Fibroblast of lung (primary cell): Measurements from ENCODE around the gene RBM33.

Source experiments
- EZH2 ChIP-seq: IDR thresholded peaks from 2 replicates; pipeline ENCODE4 v1.5.1; 2012; ENCODE audit warnings: low read length, control low read depth, mild to moderate bottlenecking; ENCODE audit errors: missing control alignments
- TF ChIP-seq, protein P1 (sequence below), 2 donors: IDR thresholded peaks in 1 of 2; conservative IDR thresholded peaks in 1 of 2; 1 replicate in 1 of 2; 2 replicates in 1 of 2; pipeline ENCODE4 v1.5.1; 2011 to 2012; ENCODE audit warnings: low read length in 2 of 2, control low read depth in 1 of 2, inconsistent platforms in 1 of 2, low read depth in 1 of 2, mild to moderate bottlenecking in 1 of 2

DNA sequence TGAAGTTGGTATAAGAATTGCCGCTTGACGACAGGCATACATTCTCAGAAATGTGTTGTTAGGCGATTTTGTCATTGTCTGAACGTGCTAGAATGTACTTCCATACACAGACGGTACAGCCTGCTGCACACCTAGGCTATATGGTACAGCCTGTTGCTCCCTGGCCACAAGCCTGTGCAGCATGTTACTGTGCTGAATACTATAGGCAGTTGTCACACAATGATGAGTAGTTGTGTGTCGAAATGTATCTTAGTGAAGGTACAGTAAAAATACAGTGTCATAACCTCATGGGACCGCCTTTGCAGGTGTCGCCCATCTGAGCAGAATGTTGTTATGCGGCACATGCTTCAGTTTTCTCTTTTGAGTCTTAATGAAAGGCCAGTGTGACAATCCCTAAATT lies 101.3 kb downstream of the RBM33 start:
- TF ChIP-seq, protein P1, sequence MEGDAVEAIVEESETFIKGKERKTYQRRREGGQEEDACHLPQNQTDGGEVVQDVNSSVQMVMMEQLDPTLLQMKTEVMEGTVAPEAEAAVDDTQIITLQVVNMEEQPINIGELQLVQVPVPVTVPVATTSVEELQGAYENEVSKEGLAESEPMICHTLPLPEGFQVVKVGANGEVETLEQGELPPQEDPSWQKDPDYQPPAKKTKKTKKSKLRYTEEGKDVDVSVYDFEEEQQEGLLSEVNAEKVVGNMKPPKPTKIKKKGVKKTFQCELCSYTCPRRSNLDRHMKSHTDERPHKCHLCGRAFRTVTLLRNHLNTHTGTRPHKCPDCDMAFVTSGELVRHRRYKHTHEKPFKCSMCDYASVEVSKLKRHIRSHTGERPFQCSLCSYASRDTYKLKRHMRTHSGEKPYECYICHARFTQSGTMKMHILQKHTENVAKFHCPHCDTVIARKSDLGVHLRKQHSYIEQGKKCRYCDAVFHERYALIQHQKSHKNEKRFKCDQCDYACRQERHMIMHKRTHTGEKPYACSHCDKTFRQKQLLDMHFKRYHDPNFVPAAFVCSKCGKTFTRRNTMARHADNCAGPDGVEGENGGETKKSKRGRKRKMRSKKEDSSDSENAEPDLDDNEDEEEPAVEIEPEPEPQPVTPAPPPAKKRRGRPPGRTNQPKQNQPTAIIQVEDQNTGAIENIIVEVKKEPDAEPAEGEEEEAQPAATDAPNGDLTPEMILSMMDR (conservative IDR thresholded peaks at IDR 0.05 in 1 of 2, IDR thresholded peaks at IDR 0.05 in 1 of 2; ENCODE audit: low read depth in 1 of 2, low read length in 2 of 2) = no peak
- no peak for TF ChIP-seq EZH2
